WERI-Rb-1 (cell line): ENCODE measurements around the gene OR52E6.

Experiments
- DNase-seq: peaks from one replicate; pipeline ENCODE4 v3.0.0-alpha.2; 2020
- H3K27ac ChIP-seq: fragments of 250-450 bp; sonication (Bioruptor Pico); 2 replicates; pipeline ENCODE4 v1.5.1; 2020; ENCODE audit warnings: mild to moderate bottlenecking, moderate library complexity
- H3K27me3 ChIP-seq: fragments of 250-450 bp; sonication (Bioruptor Pico); 2 replicates; pipeline ENCODE4 v1.5.1; 2021; ENCODE audit warnings: mild to moderate bottlenecking, low read depth, moderate library complexity; ENCODE audit not compliant: insufficient read depth, severe bottlenecking
- H3K36me3 ChIP-seq: fragments of 250-450 bp; sonication (Bioruptor Pico); 2 replicates; pipeline ENCODE4 v1.5.1; 2020; ENCODE audit warnings: mild to moderate bottlenecking, moderate library complexity
- H3K4me3 ChIP-seq: 2 replicates; pipeline ENCODE4 v1.5.1; 2011; ENCODE audit warnings: low read depth, mild to moderate bottlenecking, control low read depth, low read length
- H3K9me3 ChIP-seq: fragments of 250-450 bp; sonication (Bioruptor Pico); 2 replicates; pipeline ENCODE4 v1.5.1; 2021; ENCODE audit warnings: mild to moderate bottlenecking, moderate library complexity; ENCODE audit not compliant: severe bottlenecking
- TF ChIP-seq, protein P1 (sequence below): IDR thresholded peaks from 2 replicates; pipeline ENCODE4 v1.5.1; 2011; ENCODE audit warnings: low read depth, mild to moderate bottlenecking, control low read depth, inconsistent platforms, low read length

Gene OR52E6

DNA sequence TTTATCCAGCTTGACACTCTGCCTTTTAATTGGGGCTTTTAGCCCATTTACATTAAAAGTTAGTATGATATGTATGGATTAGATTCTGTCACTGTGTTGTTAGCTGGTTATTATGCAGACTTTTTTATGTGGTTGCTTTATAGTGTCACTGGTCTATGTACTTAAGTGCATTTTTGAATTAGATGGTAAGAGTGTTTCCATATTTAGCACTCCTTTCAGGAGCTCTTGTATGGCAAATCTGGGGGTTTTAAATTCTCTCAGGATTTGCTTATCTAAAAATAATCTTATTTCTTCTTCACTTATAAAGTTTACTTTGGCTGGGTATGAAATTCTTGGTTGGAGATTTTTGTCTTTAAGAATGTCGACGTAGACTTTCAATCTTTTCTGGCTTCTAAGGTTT, 4.0 kb downstream of the OR52E6 start:
- H3K27ac ChIP-seq, result no peak overlapping the region
- no peak for DNase-seq
- TF ChIP-seq, protein P1, sequence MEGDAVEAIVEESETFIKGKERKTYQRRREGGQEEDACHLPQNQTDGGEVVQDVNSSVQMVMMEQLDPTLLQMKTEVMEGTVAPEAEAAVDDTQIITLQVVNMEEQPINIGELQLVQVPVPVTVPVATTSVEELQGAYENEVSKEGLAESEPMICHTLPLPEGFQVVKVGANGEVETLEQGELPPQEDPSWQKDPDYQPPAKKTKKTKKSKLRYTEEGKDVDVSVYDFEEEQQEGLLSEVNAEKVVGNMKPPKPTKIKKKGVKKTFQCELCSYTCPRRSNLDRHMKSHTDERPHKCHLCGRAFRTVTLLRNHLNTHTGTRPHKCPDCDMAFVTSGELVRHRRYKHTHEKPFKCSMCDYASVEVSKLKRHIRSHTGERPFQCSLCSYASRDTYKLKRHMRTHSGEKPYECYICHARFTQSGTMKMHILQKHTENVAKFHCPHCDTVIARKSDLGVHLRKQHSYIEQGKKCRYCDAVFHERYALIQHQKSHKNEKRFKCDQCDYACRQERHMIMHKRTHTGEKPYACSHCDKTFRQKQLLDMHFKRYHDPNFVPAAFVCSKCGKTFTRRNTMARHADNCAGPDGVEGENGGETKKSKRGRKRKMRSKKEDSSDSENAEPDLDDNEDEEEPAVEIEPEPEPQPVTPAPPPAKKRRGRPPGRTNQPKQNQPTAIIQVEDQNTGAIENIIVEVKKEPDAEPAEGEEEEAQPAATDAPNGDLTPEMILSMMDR, result no peak
- peaks cover 19% of the 10 kb centered on the region for H3K27me3 ChIP-seq
- no peaks in the 10 kb centered on the region for H3K9me3 ChIP-seq
- no peak overlapping the region for H3K4me3 ChIP-seq
- H3K36me3 ChIP-seq, result no peaks in the 10 kb centered on the region

DNA sequence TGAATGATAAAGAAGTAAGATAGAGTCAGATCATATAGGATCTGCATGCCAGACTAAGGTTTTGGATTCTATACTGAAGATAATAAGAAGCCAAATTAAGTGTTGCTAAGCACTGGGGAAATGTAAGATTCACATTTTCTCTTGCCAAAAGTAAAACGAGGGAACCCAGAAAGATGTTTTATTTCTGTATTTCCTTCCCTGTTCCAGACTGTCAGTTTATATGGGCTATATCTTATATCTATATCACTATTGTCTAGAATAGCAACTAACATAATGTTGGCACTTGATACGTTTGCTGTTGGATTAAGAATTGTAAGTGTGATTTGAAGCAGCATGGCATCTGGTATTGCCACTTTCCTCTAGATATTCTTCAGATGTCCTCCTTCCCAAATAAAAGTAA, 8.3 kb downstream of the OR52E6 start:
- no peaks in the 10 kb centered on the region for H3K36me3 ChIP-seq
- TF ChIP-seq, protein P1, result no peak
- peaks cover 34% of the 10 kb centered on the region for H3K27me3 ChIP-seq

DNA sequence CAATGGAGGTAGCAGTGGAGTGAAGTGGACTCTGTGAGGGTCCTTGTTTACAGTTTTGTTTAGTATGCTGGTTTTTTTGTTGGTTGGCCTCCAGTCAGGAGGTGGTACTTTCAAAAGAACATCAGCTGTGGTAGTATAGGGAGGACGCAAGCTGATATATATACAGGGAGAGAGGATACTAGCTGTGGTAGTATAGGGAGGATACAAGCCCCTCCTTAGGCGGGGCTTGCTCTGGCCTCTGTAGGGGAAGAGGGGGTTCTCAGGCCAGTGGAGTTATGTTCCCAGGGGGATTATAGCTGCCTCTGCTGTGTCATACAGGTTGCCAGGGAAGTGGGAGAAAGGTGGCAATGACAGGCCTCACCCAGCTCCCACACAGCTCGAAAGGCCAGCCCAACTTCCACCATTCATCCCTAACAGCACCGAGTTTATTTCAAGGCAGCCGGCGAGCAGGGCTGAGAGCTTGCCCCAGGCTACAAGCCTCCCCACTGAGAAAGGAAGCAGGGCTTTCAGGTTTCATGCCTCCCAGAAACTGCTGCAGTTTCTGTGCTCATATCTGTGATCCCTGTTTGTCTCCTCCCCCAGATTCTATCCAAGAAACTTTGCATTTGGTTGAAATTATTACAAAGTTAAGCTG, 10.4 kb downstream of the OR52E6 start:
- Histone ChIP-seq H3K4me3 (no peak overlapping the region), H3K27me3 (peaks cover 31% of the 10 kb centered on the region), H3K36me3 (no peaks in the 10 kb centered on the region), H3K27ac (no peak overlapping the region), H3K9me3 (no peaks in the 10 kb centered on the region)
- no peak for DNase-seq
- TF ChIP-seq, protein P1, result no peak

More for the DNA sequence above, 8.3 kb downstream of the OR52E6 start:
- DNase-seq, result no peak
- H3K4me3 ChIP-seq, result no peak overlapping the region
- no peak overlapping the region for H3K27ac ChIP-seq
- no peaks in the 10 kb centered on the region for H3K9me3 ChIP-seq

DNA sequence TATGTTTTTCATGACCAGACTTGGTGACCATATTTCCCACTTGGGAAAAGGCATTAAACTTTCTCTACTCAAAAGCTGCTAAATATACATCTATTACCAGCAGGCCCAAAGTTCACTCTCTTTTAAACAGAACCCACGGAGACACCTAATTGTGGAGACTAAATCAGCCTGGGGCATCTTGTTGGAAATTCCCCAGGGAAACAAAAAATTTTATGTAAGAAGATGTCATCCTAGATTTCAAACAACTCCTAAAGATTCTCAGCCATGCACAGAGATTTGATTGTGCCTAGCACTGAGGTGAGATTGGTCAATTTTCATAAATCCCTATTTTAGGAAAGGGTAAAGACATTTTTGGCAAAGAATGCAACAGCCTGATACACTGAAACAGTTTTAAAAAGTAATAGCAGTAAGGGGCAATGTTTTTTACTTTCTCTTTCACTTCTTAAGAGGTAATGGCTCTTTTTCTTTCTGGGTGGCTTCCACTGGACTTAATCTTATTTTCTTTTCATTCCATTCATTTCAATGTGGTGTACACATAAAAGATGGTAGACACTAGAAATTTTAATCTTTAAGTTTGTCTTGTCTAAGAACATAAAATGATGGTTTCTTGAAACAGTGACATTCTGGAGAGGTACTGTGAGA, 23.3 kb downstream of the OR52E6 start:
- DNase-seq, result no peak
- H3K36me3 ChIP-seq, result no peaks in the 10 kb centered on the region
- TF ChIP-seq, protein P1, result no peak
- peaks cover 51% of the 10 kb centered on the region for H3K27me3 ChIP-seq
- H3K9me3 ChIP-seq, result no peaks in the 10 kb centered on the region
- no peak overlapping the region for H3K4me3 ChIP-seq
- no peak overlapping the region for H3K27ac ChIP-seq

DNA sequence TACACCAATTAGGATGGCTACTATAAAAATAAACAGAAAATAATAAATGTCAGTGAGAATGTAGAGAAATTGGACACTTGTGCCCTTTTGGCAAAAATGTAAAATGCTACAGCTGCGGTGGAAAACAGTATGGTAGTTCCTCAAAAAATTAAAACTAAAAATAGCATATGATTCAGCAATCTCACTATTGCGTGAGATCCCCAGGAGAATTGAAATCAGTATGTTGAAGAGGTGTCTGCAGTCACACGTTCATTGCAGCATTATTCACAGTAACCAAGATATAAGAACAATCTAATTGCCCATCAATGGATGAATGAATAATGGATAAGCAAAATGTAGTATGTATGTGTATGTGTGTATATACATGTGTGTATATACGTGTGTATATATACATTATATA, 26.2 kb downstream of the OR52E6 start:
- TF ChIP-seq, protein P1, result no peak
- H3K27ac ChIP-seq, result no peak overlapping the region
- no peaks in the 10 kb centered on the region for H3K9me3 ChIP-seq
- no peaks in the 10 kb centered on the region for H3K36me3 ChIP-seq
- no peak for DNase-seq
- no peak overlapping the region for H3K4me3 ChIP-seq
- peaks cover 67% of the 10 kb centered on the region for H3K27me3 ChIP-seq
